A673 (cell line): Measurements from ENCODE around the gene ADAMTSL1.

Experiments
- CTCF ChIP-seq: fragments of 300-800, 200-600 bp; sonication (generic); conservative IDR thresholded peaks from 2 replicates; pipeline ENCODE4 v1.5.1; 2017; ENCODE audit warnings: low read depth, mild to moderate bottlenecking, antibody characterized with exemption, low read length, moderate library complexity, mixed read lengths
- EZH2 ChIP-seq: fragments of 200-600 bp; sonication (generic); IDR thresholded peaks from 2 replicates; pipeline ENCODE4 v1.6.1; 2017; ENCODE audit warnings: borderline replicate concordance, low read depth, mild to moderate bottlenecking, mixed read lengths, antibody characterized with exemption, low read length; ENCODE audit not compliant: poor library complexity, severe bottlenecking

- no peak for TF ChIP-seq CTCF
- TF ChIP-seq EZH2, result no peak
Observed at GRCh38 chr9:18829873-18830272, 355.9 kb downstream of the ADAMTSL1 start.
